Measurements from ENCODE around the gene PGR.

PGR gene

GRCh38 chr11:101129203-101129943 lies at the start of gene PGR:
TSS of gene PGR (minus strand) at chr11:101129813. CDS start at chr11:101129070, 743 bp downstream.
- no peak for DNase-seq

DNA sequence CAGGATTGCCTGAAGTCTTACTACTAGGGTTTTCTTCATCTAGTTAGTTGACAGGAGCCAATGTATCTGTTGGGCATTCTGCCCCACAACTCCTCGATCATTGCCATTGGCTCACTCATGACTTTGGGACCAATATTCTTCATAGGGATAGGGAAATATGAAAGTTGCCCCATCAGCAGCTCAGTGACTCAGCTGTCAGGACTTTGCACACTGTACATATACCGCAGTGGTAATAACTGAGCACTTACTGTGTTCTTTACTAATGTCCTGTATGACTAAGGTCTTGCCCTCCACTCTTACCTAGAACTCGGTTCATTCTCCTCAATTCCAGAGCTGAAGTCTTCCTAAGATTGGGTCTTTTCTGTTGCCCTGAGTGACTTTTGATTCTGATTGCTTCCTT lies 46.8 kb upstream of the PGR start:
- no peak for DNase-seq

DNA sequence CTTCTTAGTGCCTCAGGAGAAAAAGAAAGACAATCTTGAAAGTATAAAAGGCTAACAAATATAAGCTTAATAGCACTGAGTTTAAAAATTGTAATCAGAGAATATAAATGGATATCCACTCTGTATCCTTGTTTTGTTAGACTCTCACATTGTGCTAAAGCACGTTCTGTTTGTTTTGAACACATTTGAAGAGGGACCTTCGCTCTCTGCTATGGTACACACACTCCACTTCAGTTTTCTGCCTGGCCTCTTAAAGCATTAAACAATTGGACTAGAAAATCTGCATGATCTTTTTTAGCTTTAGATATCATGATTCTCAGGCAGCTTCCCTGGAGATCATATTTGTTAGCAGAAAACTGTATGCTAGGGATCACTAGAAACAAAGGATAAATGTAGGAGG lies 40.3 kb upstream of the PGR start:
- no peak for DNase-seq

- DNase-seq = no peak
Measured at GRCh38 chr11:101166038-101166437, 36.4 kb upstream of the PGR start.

- DNase-seq = no peak
Measured at GRCh38 chr11:101158119-101158518, 28.5 kb upstream of the PGR start.

DNA sequence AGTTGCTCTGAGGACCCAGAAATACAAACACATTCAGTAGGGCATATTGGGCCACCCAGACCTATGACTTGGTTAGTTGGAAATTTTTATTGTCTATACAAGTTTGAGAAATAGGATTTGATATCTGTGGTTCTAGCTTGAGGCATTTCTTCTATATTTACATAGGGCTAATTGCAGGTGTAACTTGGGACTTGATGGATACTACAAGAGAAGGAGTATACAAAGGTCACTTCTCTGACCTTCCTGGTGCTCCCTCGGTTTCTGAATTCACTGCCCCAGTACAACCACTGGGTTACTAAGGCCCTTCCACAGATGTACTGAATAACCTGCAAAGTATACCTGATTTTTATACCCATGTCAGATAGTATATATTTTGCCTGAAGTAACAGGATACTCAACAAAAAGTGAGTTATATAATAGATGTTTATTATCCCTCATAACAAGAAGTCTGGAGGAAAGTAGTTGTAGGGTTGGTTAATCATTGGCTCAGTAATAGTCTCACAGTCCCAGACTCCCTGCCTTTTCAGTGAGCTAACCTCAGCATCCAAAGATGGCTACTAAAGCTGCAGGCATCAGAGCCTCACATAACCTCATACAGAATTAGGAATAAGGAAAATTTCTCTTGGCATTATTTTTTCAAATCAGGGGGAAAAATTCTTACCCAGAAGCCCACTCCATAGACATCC lies 8.8 kb upstream of the PGR start:
- no peak for DNase-seq

GRCh38 chr11:101133190-101133589 lies 3.6 kb upstream of the PGR start:
- no peak for DNase-seq

GRCh38 chr11:101128571-101129202 lies 926 bp downstream of the PGR start:
- no peak for DNase-seq

GRCh38 chr11:101127699-101128570 lies 1.7 kb downstream of the PGR start:
- DNase-seq = no peak

DNA sequence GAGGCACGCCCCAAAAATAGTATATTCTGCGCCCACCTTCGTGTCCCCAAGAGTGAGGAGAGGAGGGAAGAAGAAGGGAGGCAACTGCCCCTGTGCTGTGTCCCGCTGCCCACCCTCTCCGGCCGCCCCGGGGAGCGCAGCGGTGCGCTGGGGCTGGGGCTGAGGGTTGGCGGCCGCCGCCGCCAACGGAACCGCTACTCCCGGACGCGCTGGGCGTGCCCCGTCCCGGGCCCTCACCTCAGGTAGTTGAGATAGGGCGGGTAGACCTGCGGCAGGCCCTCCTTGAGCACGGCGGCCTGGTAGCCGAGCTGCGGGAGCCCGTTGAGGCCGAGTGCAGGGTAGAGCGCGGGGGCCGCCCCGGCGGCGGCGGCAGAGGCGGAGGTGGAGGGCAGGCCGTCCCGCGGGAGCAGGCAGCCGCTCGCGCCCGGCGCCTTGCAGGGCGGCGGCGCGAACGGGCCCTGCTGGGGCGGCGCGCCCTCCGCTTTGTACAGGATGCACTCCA lies 2.4 kb downstream of the PGR start:
- DNase-seq = no peak

DNA sequence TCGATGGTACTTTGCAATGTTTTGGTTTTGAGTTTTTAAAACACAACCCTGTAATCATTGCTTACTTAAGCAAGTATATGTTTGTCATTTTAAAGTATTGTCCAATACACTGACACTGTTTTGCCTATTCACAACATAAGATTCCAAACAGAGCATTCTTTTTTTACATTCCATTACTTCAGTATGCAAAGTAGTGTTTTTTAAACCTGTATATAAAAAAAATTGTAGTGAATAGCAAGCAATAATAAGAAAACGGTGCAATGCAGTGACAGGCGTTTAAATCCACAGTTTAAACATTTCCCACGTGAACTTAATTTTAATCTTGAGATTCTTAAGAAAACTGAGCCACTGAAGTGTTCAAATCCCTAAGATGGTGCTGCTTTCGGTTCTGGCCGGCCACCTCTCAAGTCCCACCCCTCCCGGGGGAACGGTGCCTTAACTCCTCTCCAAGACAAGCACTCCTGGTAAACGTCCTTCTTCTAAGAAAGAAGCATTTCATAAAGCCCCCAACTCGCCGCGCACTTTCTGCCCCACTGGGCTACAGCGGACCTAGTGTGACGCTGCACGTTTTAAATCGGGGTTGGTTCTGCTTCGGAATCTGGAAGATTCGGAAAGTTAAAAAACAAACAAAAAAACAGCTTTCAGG lies 2.9 kb downstream of the PGR start:
- DNase-seq = no peak

- no peak for DNase-seq
Measured at GRCh38 chr11:101115671-101116160, 13.9 kb downstream of the PGR start.

- DNase-seq = no peak
Measured at GRCh38 chr11:101113540-101113939, 16.1 kb downstream of the PGR start.

DNA sequence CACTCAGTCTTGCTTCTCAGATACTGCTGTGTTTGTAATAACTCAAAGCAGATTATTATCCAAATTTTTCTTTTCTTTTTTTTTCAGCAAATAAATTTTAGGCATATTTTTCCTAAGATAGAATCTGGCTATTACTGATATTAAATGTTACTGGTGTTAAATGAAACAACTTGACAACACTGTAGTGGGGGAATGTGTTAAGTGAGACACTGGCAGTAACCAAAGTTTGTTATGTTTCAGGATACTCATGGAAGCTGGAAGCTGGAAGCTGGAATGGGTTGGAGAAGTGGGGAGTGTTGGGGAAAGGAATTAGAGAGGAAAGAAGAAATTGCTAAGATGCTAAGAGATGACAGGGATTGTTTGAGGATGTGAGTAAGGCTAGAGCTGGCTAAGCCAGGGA lies 24.9 kb downstream of the PGR start:
- DNase-seq = no peak

GRCh38 chr11:101103433-101103832 lies 26.2 kb downstream of the PGR start:
- no peak for DNase-seq

GRCh38 chr11:101100601-101101000 lies 29.0 kb downstream of the PGR start:
- no peak for DNase-seq

GRCh38 chr11:101096036-101096704 lies 33.4 kb downstream of the PGR start:
- DNase-seq = no peak

DNA sequence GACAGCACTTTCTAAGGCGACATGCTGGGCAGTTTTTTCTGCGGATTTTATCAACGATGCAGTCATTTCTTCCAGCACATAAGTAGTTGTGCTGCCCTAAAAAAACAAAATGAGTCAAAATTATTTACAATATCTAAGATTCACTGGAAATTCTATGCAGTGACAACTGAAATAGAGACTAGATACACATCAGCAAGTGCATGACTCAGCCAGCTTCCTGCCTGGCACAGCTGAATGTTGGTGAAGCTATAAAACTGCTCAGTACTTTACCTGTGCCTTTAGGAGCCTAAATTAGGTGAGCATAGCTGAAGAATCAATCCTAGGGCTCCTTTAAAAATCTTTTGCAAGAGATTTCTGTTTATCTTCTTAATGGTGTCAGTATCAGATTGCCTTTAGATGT lies 37.8 kb downstream of the PGR start:
- no peak for DNase-seq

DNA sequence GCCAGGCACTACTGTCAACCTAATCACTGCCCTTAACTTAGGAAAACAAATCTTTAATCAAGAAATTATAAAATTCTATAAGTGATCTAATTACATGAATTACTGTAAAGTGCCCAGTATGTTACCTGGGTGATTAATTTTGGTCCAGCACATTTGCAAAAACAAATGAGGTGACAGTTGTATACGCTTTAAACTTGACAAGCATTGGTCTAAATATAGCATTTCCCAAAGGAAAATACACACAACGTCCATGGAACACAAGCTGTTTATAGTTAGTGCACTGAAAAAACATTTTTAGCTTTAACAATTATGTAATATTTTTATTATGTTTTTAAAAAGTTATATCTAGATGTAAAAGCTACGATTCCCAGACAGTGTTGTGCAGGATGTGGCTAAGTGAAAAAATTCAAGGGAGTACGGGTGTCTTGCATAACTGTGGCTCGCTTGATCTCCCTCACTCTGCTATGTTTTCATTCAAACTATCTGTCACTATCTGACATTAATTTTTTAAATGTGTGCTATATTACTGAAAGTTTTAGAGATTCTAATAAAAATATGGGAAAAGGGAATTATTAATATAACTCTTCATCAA lies 38.8 kb downstream of the PGR start:
- DNase-seq = no peak

- no peak for DNase-seq
Measured at GRCh38 chr11:101083335-101083734, 46.3 kb downstream of the PGR start.

DNA sequence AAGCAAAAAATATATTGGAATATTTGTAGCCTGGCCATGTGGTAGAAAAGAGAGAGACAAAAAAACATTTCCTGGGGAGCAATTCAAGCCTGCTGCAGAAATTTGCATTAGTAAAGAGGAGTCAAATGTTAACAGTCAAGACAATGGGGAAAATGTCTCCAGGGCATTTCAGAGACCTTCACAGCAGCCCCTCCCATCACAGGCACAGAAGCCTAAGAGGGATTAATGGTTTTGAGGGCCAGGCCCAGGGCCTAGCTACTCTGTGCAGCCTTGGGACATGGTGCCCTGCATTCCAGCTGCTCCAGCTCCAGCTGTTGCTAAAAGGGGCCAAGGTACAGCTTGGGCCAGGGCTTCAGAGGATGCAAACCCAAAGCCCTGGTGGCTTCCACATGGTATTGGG lies 46.8 kb downstream of the PGR start:
- DNase-seq = no peak
